CD4-positive, alpha-beta T cell (primary cell): Measurements from ENCODE around the gene REV1. TPM values are rescaled to one million over a fixed set of nuclear protein-coding genes. Genes with fewer than 3 reads are reported as not detected.
"Not testable (repeated sequence)": the region's sequence is repeated elsewhere in the genome, so short reads cannot be mapped to it uniquely, and the experiment has no call there.

Source experiments
- ATAC-seq: fragments of 200-7000 bp; cut with Tn5 transposase; one replicate; pipeline ENCODE4 v1.10.0; 2022; ENCODE audit warnings: mild to moderate bottlenecking; ENCODE audit not compliant: poor library complexity
- CTCF ChIA-PET: fragments of 350-600 bp; sonication (Branson Sonifier 250); formaldehyde crosslinking; loops from one replicate; lab custom pipeline; 2021; ENCODE audit warnings: antibody characterized with exemption, inconsistent platforms; lab: Charles Lee
- POLR2A ChIA-PET: fragments of 350-600 bp; sonication (Branson Sonifier 250); formaldehyde crosslinking; loops from one replicate; lab custom pipeline; 2021; ENCODE audit warnings: antibody characterized with exemption, inconsistent platforms; lab: Charles Lee
- DNase-seq, 14 experiments: peaks; one replicate each; pipeline ENCODE4 v3.0.0-alpha.2; 2013 to 2020; ENCODE audit warnings: mixed read lengths in 2 of 14
- H3K27ac ChIP-seq, 2 donors: one replicate each; pipeline versions ENCODE4 v1.5.1 to v1.7.0; 2013; ENCODE audit warnings: low read length in 2 of 2, low read depth in 1 of 2, mild to moderate bottlenecking in 1 of 2
- H3K27me3 ChIP-seq, 2 experiments: 1 replicate in 1 of 2; 2 replicates in 1 of 2; pipeline versions ENCODE4 v1.6.1 to v1.7.0; 2013; ENCODE audit warnings: low read length in 2 of 2, control low read depth in 1 of 2, mild to moderate bottlenecking in 1 of 2, moderate library complexity in 1 of 2; ENCODE audit not compliant: insufficient read depth in 2 of 2, control insufficient read depth in 1 of 2
- H3K36me3 ChIP-seq: one replicate; pipeline ENCODE4 v1.6.1; 2013; ENCODE audit warnings: low read length, control low read depth; ENCODE audit not compliant: insufficient read depth
- H3K4me1 ChIP-seq: one replicate; pipeline ENCODE4 v1.6.1; 2013; ENCODE audit warnings: low read length, control low read depth; ENCODE audit not compliant: insufficient read depth
- H3K4me3 ChIP-seq: one replicate; pipeline ENCODE4 v1.5.1; 2013; ENCODE audit warnings: mild to moderate bottlenecking, low read length, moderate library complexity
- H3K9me3 ChIP-seq, 2 experiments: 1 replicate in 1 of 2; 2 replicates in 1 of 2; pipeline versions ENCODE4 v1.6.1 to v1.7.0; 2013; ENCODE audit warnings: low read length in 2 of 2, mild to moderate bottlenecking in 2 of 2, control low read depth in 1 of 2, moderate library complexity in 1 of 2; ENCODE audit not compliant: control insufficient read depth in 1 of 2, insufficient read depth in 1 of 2
- H3K27ac Mint-ChIP-seq: one replicate; pipeline ENCODE4 v1.8.0; 2020; ENCODE audit warnings: mixed read lengths
- H3K27me3 Mint-ChIP-seq: one replicate; pipeline ENCODE4 v1.8.0; 2021; ENCODE audit warnings: mixed read lengths
- H3K36me3 Mint-ChIP-seq: one replicate; pipeline ENCODE4 v1.8.0; 2021; ENCODE audit warnings: low read depth, mixed read lengths
- H3K4me1 Mint-ChIP-seq: one replicate; pipeline ENCODE4 v1.8.0; 2021; ENCODE audit warnings: low read depth, mixed read lengths
- H3K4me3 Mint-ChIP-seq: one replicate; pipeline ENCODE4 v1.8.0; 2020; ENCODE audit warnings: mild to moderate bottlenecking, mixed read lengths
- H3K9me3 Mint-ChIP-seq: one replicate; pipeline ENCODE4 v1.8.0; 2020; ENCODE audit warnings: mixed read lengths
- CTCF ChIP-seq: fragments of 200-600 bp; IDR thresholded peaks from one replicate; pipeline ENCODE4 v1.8.0; 2022; ENCODE audit warnings: antibody characterized with exemption, mild to moderate bottlenecking
- intact Hi-C, 2 experiments: fragments of 100-400 bp; cut with DNase I in 1 of 2; cut with micrococcal nuclease in 1 of 2; formaldehyde crosslinking; loops; one replicate each; pipeline versions ENCODE4 v1.15.1 to v1.9.0; 2023 to 2025; cut with DNase I, micrococcal nuclease
- total RNA-seq, 174 experiments: library from RNA in 2 of 174; stranded (reverse) in 2 of 174; gene quantifications; one replicate each; pipeline ENCODE4 v1.2.3 and lab custom pipeline; 2021 to 2026

Gene REV1
- total RNA-seq, 2 experiments from 2014 or later, result 39.8 TPM

DNA sequence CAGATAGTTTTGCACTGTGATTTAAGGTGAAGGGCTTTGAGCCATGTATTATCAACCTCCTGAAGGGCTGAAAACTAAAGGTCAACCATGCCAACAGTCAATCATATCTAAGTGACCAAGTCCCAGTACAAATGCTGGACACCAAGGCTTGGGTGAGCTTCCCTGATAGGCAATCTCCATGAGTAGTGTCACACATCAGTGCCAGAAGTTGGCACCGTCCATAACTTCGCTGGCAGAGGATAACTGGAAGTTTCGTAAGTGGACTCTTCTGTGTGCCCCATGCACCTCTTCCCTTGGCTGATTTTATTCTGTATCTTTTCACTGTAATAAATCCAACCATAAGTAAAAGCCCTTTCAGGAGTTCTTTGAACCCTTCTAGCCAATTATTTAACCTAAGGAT lies 13.2 kb downstream of the REV1 start:
- ChIA-PET CTCF (no interaction called here), POLR2A (no interaction called here)
- H3K9me3 Mint-ChIP-seq, result peaks cover under 1% of the 10 kb centered on the region
- Histone ChIP-seq H3K36me3 (peaks cover 5% of the 10 kb centered on the region), H3K4me3 (no peak overlapping the region), H3K27ac (no peak overlapping the region), H3K27me3 (no peaks in the 10 kb centered on the region), H3K4me1 (peaks cover 13% of the 10 kb centered on the region), H3K9me3 (no peaks in the 10 kb centered on the region)
- peaks cover 10% of the 10 kb centered on the region for H3K36me3 Mint-ChIP-seq
- H3K27me3 Mint-ChIP-seq, result no peaks in the 10 kb centered on the region
- no peak for ATAC-seq
- H3K4me1 Mint-ChIP-seq, result peaks cover 79% of the 10 kb centered on the region
- H3K27ac Mint-ChIP-seq, result no peak overlapping the region
- intact Hi-C loops, result no loop called here
- DNase-seq, result no peak
- no peak for TF ChIP-seq CTCF
- no peak overlapping the region for H3K4me3 Mint-ChIP-seq

DNA sequence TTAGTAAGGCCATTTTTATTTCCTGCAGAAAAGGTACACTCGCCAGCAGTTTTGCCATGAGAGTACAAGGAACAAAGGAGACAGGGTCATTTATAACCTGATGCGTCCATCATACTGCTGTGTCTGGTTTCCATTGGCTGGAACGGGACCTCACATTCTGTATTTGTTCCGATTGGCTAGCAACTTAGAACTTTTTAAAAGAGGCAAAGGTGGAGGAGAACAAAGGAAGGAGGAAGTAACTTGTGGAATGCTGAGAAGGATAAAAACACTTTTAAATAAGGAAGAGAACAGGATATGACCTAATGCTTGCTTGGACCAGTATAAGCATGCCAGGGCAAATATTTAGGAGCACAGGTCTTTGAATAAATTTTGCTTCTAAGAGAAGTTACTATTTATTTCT lies 14.7 kb downstream of the REV1 start:
- H3K27me3 Mint-ChIP-seq, H3K4me1 ChIP-seq, H3K36me3 ChIP-seq, H3K27me3 ChIP-seq, H3K9me3 ChIP-seq, H3K27ac ChIP-seq, H3K4me3 ChIP-seq, intact Hi-C loops, ATAC-seq, H3K9me3 Mint-ChIP-seq, POLR2A ChIA-PET, H3K4me3 Mint-ChIP-seq, DNase-seq, CTCF ChIA-PET, H3K27ac Mint-ChIP-seq, H3K36me3 Mint-ChIP-seq: not testable (repeated sequence)
- H3K4me1 Mint-ChIP-seq, result peaks cover 79% of the 10 kb centered on the region

DNA sequence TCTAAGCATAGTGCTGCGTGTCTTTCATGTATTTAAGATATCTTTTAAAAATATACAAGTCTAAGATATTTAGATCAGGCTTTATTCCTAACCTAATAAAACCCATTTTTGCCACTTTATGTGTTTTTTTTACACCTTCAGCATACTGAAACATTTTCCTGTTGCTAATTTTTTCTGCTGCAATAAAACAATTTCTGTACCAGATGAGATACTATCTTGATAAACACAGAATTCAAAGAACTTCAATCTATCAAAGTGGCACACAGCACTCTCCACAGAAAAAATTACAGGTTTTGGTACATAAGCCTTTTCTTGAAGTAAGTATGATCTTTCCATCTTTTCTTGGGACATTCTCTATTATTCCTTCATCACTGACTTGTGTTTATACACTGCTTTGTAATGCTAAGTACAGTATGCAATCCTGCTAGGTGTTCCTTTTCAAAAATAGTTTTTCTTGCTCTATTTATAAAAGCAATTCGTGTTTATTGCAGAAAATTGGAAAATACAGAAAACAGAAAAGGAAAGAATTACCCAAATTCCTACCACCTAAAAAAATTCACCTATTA lies 16.2 kb downstream of the REV1 start:
- ChIA-PET POLR2A (no interaction called here), CTCF (no interaction called here)
- no peak for TF ChIP-seq CTCF
- Histone ChIP-seq H3K36me3 (peaks cover 3% of the 10 kb centered on the region), H3K27ac (no peak overlapping the region), H3K4me1 (peaks cover 5% of the 10 kb centered on the region), H3K4me3 (no peak overlapping the region), H3K9me3 (no peaks in the 10 kb centered on the region), H3K27me3 (no peaks in the 10 kb centered on the region)
- no peak overlapping the region for H3K4me3 Mint-ChIP-seq
- H3K27ac Mint-ChIP-seq, result no peak overlapping the region
- peaks cover 73% of the 10 kb centered on the region for H3K4me1 Mint-ChIP-seq
- DNase-seq (no peak), ATAC-seq (no peak)
- peaks cover 6% of the 10 kb centered on the region for H3K9me3 Mint-ChIP-seq
- H3K36me3 Mint-ChIP-seq, result peaks cover 4% of the 10 kb centered on the region
- no peaks in the 10 kb centered on the region for H3K27me3 Mint-ChIP-seq
- intact Hi-C loops, result no loop called here

DNA sequence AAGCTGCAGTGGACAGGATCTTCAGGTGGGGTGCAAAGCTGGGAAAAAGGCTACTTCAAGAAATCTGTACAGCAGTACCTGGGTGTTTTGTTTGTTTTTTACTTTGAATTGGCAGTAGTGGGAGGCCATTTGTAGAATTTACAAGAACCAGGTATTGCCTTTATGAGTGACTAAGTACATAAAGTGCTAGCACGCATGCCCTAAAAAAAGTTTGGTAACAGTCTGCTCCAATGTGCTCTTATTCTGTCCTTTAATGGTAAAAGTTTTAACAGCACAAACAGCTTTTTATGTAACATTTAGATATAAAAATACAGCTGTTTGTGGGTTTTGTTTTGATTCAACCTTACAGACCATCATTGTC lies 17.2 kb downstream of the REV1 start:
- Mint-ChIP-seq H3K4me3 (no peak overlapping the region), H3K4me1 (peaks cover 72% of the 10 kb centered on the region), H3K9me3 (peaks cover 6% of the 10 kb centered on the region), H3K36me3 (peaks cover 4% of the 10 kb centered on the region), H3K27me3 (no peaks in the 10 kb centered on the region), H3K27ac (no peak overlapping the region)
- Histone ChIP-seq H3K4me1 (peaks cover 4% of the 10 kb centered on the region), H3K36me3 (peaks cover 3% of the 10 kb centered on the region), H3K27me3 (no peaks in the 10 kb centered on the region), H3K9me3 (no peaks in the 10 kb centered on the region), H3K27ac (no peak overlapping the region), H3K4me3 (no peak overlapping the region)
- ATAC-seq (no peak), DNase-seq (no peak)
- ChIA-PET CTCF (no interaction called here), POLR2A (no interaction called here)
- intact Hi-C loops, result no loop called here
- no peak for TF ChIP-seq CTCF
